DMS53 treated with DMSO at 0.1 percent for 48 hours (cell line): Measurements from ENCODE around the gene BEND6.
"Not testable (repeated sequence)": the region's sequence is repeated elsewhere in the genome, so short reads cannot be mapped to it uniquely, and the experiment has no call there.

ENCODE experiments used
- DNase-seq: peaks from one replicate; lab custom pipeline; 2025; ENCODE audit not compliant: unreplicated experiment; lab: John Stamatoyannopoulos, UW

Gene BEND6

GRCh38 chr6:57026001-57026400, 71.1 kb downstream of the BEND6 start:
- DNase-seq: no peak

- DNase-seq: no peak
These were observed 72.4 kb downstream of the BEND6 start for GRCh38 chr6:57027301-57027700.

GRCh38 chr6:57029213-57029612, 74.3 kb downstream of the BEND6 start:
- no peak for DNase-seq

GRCh38 chr6:57033228-57033627, 78.3 kb downstream of the BEND6 start:
- DNase-seq: no peak

- DNase-seq: no peak
These were observed 80.6 kb downstream of the BEND6 start for GRCh38 chr6:57035549-57035948.

- DNase-seq: no peak
These were observed 84.0 kb downstream of the BEND6 start for GRCh38 chr6:57038906-57039305.

GRCh38 chr6:57040011-57040410, 85.1 kb downstream of the BEND6 start:
- no peak for DNase-seq

- not testable (repeated sequence) for DNase-seq
These were observed 89.2 kb downstream of the BEND6 start for GRCh38 chr6:57044061-57044460.

- no peak for DNase-seq
These were observed 89.7 kb downstream of the BEND6 start for GRCh38 chr6:57044568-57044967.

GRCh38 chr6:57046332-57047256, 91.7 kb downstream of the BEND6 start, which contains the start of gene KIAA1586:
Gene KIAA1586, plus strand, starts transcription at chr6:57046693. Its CDS starts 63 bp downstream, at chr6:57046756.
- peak; percentile 93 for DNase-seq

- not testable (repeated sequence) for DNase-seq
These were observed 92.3 kb downstream of the BEND6 start for GRCh38 chr6:57047257-57047585.

- not testable (repeated sequence) for DNase-seq
These were observed 93.0 kb downstream of the BEND6 start for GRCh38 chr6:57047859-57048258.

- DNase-seq: no peak
These were observed 93.7 kb downstream of the BEND6 start for GRCh38 chr6:57048577-57048976.

GRCh38 chr6:57063847-57064246, 108.9 kb downstream of the BEND6 start:
- DNase-seq: no peak

GRCh38 chr6:57064809-57065208, 109.9 kb downstream of the BEND6 start:
- DNase-seq: no peak

- no peak for DNase-seq
These were observed 113.2 kb downstream of the BEND6 start for GRCh38 chr6:57068061-57068460.

- no peak for DNase-seq
These were observed 114.3 kb downstream of the BEND6 start for GRCh38 chr6:57069228-57069627.

GRCh38 chr6:57069920-57070331, 115.0 kb downstream of the BEND6 start:
- no peak for DNase-seq

- no peak for DNase-seq
These were observed 117.2 kb downstream of the BEND6 start for GRCh38 chr6:57072108-57072507.

GRCh38 chr6:57074383-57074782, 119.5 kb downstream of the BEND6 start:
- DNase-seq: no peak

- no peak for DNase-seq
These were observed 120.2 kb downstream of the BEND6 start for GRCh38 chr6:57075092-57075491.
